HepG2 (cell line): ENCODE measurements around the gene ANAPC2. TPM values are rescaled to one million over a fixed set of nuclear protein-coding genes. Genes with fewer than 3 reads are reported as not detected.

ENCODE experiments used
- ATAC-seq: fragments of 200-7000 bp; cut with Tn5 transposase; 3 replicates; pipeline ENCODE4 v1.9.1; 2020; ENCODE audit warnings: mild to moderate bottlenecking, moderate library complexity
- BruUV-seq: library from RNA; stranded (reverse); fragments of 400-500 nt; replicated peaks from 2 replicates; lab custom pipeline; 2021; lab: Mats Ljungman, UMichigan
- CTCF ChIA-PET: fragments of 300-600 bp; formaldehyde crosslinking; extraction: SDS; loops from one replicate; lab custom pipeline; 2021; ENCODE audit warnings: low total read pairs, inconsistent platforms, low intra/inter-chr PET ratio; lab: Yijun Ruan, JAX
- POLR2A ChIA-PET: fragments of 350-600 bp; sonication (Branson Sonifier 250); formaldehyde crosslinking; loops from one replicate; lab custom pipeline; 2020; ENCODE audit warnings: antibody characterized with exemption, inconsistent platforms; lab: Yijun Ruan, JAX
- DNase-seq: peaks from one replicate; pipeline ENCODE4 v3.0.0-alpha.2; 2015; ENCODE audit warnings: low spot score
- FAIRE-seq: peaks from 3 replicates; lab custom pipeline; 2011; peaks lifted over from hg19 to GRCh38; lab: Jason Lieb, UNC
- H2AFZ ChIP-seq: one replicate; pipeline ENCODE4 v1.6.1; 2011; ENCODE audit warnings: low read length, inconsistent platforms
- H3K27ac ChIP-seq: fragments of 300-600 bp; 3 replicates; pipeline ENCODE4 v1.8.0; 2011; ENCODE audit warnings: mixed run types, mild to moderate bottlenecking, mixed read lengths, low read length, inconsistent platforms; ENCODE audit not compliant: insufficient read depth; ENCODE audit errors: extremely low read length
- H3K27me3 ChIP-seq, 2 experiments: fragments of 200-600 bp in 1 of 2; 2 replicates in 1 of 2; 3 replicates in 1 of 2; pipeline versions ENCODE4 v1.6.0 to v1.8.0; 2011; ENCODE audit warnings: low read length in 2 of 2, mild to moderate bottlenecking in 2 of 2, moderate library complexity in 2 of 2, inconsistent platforms in 1 of 2; ENCODE audit not compliant: insufficient read depth in 2 of 2, control insufficient read depth in 1 of 2
- H3K36me3 ChIP-seq, 2 experiments: fragments of 200-600 bp in 1 of 2; replicated peaks in 1 of 2; 2 replicates in 1 of 2; 3 replicates in 1 of 2; pipeline versions ENCODE4 v1.5.1 to v1.8.0; 2011; ENCODE audit warnings: low read length in 2 of 2, inconsistent platforms in 1 of 2; ENCODE audit not compliant: insufficient read depth in 2 of 2, control insufficient read depth in 1 of 2
- H3K4me1 ChIP-seq: 2 replicates; pipeline ENCODE4 v1.5.1; 2012; ENCODE audit warnings: low read length, inconsistent platforms; ENCODE audit not compliant: insufficient read depth
- H3K4me2 ChIP-seq: 2 replicates; pipeline ENCODE4 v1.6.0; 2011; ENCODE audit warnings: low read depth, low read length, inconsistent platforms
- H3K4me3 ChIP-seq, 3 experiments: fragments of 200-600 bp in 1 of 3; sonication (generic), shearing (Covaris generic) in 1 of 3; replicated peaks in 1 of 3; 2 replicates each; pipeline ENCODE4 v1.5.1; 2011 to 2016; ENCODE audit warnings: low read length in 3 of 3, inconsistent platforms in 2 of 3, low read depth in 2 of 3, mild to moderate bottlenecking in 2 of 3, control low read depth in 1 of 3, mixed read lengths in 1 of 3; ENCODE audit not compliant: insufficient read depth in 1 of 3
- H3K79me2 ChIP-seq: one replicate; pipeline ENCODE4 v1.6.1; 2011; ENCODE audit warnings: low read length, inconsistent platforms; ENCODE audit not compliant: insufficient read depth
- H3K9ac ChIP-seq: 2 replicates; pipeline ENCODE4 v1.6.0; 2011; ENCODE audit warnings: mild to moderate bottlenecking, low read depth, low read length, inconsistent platforms; ENCODE audit not compliant: insufficient read depth
- H3K9me3 ChIP-seq: 2 replicates; pipeline ENCODE4 v1.5.1; 2012; ENCODE audit warnings: mild to moderate bottlenecking, low read length
- H4K20me1 ChIP-seq: 2 replicates; pipeline ENCODE4 v1.6.0; 2011; ENCODE audit warnings: inconsistent platforms, mild to moderate bottlenecking, low read length, moderate library complexity; ENCODE audit not compliant: insufficient read depth
- EED ChIP-seq: sonication (generic); formaldehyde crosslinking; IDR thresholded peaks from 2 replicates; pipeline ENCODE4 v1.5.0; 2020; ENCODE audit warnings: mild to moderate bottlenecking, missing genetic modification reagents
- HDAC6 ChIP-seq: fragments of 200-600 bp; sonication (generic); IDR thresholded peaks from 2 replicates; pipeline ENCODE4 v1.7.0; 2017; ENCODE audit warnings: mild to moderate bottlenecking, antibody characterized with exemption, low read length, low read depth
- PLRG1 ChIP-seq: fragments of 450-650 bp; conservative IDR thresholded peaks from 2 replicates; pipeline ENCODE4 v1.6.1; 2016
- POLR2AphosphoS5 ChIP-seq: IDR thresholded peaks from 2 replicates; pipeline ENCODE4 v1.6.1; 2012; ENCODE audit warnings: low read depth, low read length
- SIN3B ChIP-seq: fragments of 150-350 bp; IDR thresholded peaks from 2 replicates; pipeline ENCODE4 v1.6.1; 2014; ENCODE audit warnings: low read length
- SMARCC2 ChIP-seq: fragments of 450-650 bp; IDR thresholded peaks from 2 replicates; pipeline ENCODE4 v1.6.1; 2017; ENCODE audit warnings: antibody characterized with exemption, mild to moderate bottlenecking
- WGBS: methylation state at CpG from one replicate; pipeline ENCODE4 v1.1.6; 2017; ENCODE audit warnings: low lambda C conversion rate; 5-methylcytosine and 5-hydroxymethylcytosine counted together
- in situ Hi-C: cut with HindIII; loops from 2 replicates; pipeline ENCODE4 v1.10.0; 2017; ENCODE audit warnings: low pct_unique_long_range_greater_than_20kb; ENCODE audit not compliant: extremely low pct_ligation_motif_present
- intact Hi-C: fragments of 100-400 bp; cut with micrococcal nuclease; formaldehyde crosslinking; loops from one replicate; pipeline ENCODE4 v1.10.0; 2022; ENCODE audit not compliant: unreplicated experiment
- polyA plus RNA-seq, 8 experiments: library from polyadenylated mRNA; depleted of rRNA in 3 of 8; stranded (reverse) in 7 of 8; unstranded in 1 of 8; fragments of >200 nt; fragmentation: Illumina TruSeq in 4 of 8; extraction: Trizol in 4 of 8; gene quantifications; 2 replicates each; pipeline versions ENCODE4 v1.2.1 to v1.2.3, GENCODE V29; 2011 to 2016; ENCODE audit warnings: low read depth in 4 of 8, missing spikeins in 1 of 8, mixed read lengths in 1 of 8; ENCODE audit not compliant: insufficient read depth in 1 of 8
- total RNA-seq, 5 experiments: library from RNA; depleted of rRNA; stranded (reverse); fragments of >200 nt; fragmentation: Illumina TruSeq; extraction: Trizol; gene quantifications; 2 replicates each; pipeline ENCODE4 v1.2.3, GENCODE V29; 2016; ENCODE audit warnings: low read depth in 1 of 5
- TF ChIP-seq, protein P1 (sequence below): sonication (generic); formaldehyde crosslinking; IDR thresholded peaks from 2 replicates; pipeline ENCODE4 v1.5.0; 2020; ENCODE audit warnings: missing genetic modification reagents, mild to moderate bottlenecking, borderline replicate concordance
- TF ChIP-seq, protein P2 (sequence below): fragments of 450-650 bp; IDR thresholded peaks from 2 replicates; pipeline ENCODE4 v1.6.1; 2016
- TF ChIP-seq, protein P3 (sequence below), 2 experiments: IDR thresholded peaks; 2 replicates each; pipeline ENCODE4 v1.6.1; 2011 to 2012; ENCODE audit warnings: low read length in 2 of 2, borderline replicate concordance in 1 of 2, low read depth in 1 of 2, mild to moderate bottlenecking in 1 of 2, moderate library complexity in 1 of 2

The ANAPC2 gene
- total and polyA plus RNA-seq, 2 of the 13 experiments (the other 11 are each of a cell fraction or from before 2014, with no cell fraction given): 12.3 to 15.4 TPM

DNA sequence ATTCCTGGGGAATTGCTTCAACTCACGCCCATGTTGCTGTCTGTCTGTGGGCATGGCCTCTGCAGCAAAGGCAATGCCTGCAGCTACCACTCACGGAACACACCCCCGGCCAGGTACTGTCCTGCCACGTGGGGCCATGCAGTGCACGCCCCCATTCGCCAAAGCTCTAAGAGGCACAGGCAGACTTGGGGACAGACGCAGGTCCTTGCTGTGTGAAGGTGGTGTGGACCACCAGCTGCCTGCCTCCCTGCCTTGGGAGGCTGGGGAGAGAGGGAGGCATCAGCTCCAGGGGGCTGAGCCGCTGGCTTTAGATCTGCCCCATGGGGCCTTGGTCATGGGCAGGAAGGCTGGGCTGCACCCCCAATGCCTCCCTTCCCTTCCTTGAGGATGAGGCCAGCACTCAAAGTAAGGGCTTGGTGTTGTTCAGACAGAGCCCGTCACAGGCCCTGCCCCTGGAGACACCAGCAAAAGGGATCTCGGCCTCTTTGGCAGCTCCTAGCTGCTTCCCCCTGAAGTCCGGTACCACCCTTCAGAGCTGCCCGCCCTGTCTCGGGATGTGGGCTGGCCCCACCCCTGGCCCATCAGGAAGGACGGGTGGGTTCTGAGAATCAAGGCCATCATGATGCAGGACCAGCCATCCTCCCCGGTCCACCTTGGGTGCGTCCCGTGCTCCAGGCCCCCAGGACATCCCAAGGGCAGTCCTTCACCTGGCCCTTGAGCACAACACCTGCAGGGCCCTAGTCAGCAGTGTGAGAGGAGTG, 47.1 kb downstream of the ANAPC2 start (continued):
- TF ChIP-seq SMARCC2: no peak
- TF ChIP-seq, protein P1, sequence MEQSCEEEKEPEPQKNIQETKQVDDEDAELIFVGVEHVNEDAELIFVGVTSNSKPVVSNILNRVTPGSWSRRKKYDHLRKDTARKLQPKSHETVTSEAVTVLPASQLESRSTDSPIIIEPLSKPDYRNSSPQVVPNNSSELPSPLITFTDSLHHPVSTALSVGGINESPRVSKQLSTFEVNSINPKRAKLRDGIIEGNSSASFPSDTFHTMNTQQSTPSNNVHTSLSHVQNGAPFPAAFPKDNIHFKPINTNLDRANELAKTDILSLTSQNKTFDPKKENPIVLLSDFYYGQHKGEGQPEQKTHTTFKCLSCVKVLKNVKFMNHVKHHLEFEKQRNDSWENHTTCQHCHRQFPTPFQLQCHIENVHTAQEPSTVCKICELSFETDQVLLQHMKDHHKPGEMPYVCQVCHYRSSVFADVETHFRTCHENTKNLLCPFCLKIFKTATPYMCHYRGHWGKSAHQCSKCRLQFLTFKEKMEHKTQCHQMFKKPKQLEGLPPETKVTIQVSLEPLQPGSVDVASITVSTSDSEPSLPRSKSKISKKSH (CRISPR knock-in tag): no peak
- no peak for TF ChIP-seq EED (CRISPR knock-in tag)
- TF ChIP-seq HDAC6: no peak
- no peak for TF ChIP-seq POLR2AphosphoS5
- TF ChIP-seq SIN3B: no peak
- TF ChIP-seq, all 625 proteins: peak for 0

DNA sequence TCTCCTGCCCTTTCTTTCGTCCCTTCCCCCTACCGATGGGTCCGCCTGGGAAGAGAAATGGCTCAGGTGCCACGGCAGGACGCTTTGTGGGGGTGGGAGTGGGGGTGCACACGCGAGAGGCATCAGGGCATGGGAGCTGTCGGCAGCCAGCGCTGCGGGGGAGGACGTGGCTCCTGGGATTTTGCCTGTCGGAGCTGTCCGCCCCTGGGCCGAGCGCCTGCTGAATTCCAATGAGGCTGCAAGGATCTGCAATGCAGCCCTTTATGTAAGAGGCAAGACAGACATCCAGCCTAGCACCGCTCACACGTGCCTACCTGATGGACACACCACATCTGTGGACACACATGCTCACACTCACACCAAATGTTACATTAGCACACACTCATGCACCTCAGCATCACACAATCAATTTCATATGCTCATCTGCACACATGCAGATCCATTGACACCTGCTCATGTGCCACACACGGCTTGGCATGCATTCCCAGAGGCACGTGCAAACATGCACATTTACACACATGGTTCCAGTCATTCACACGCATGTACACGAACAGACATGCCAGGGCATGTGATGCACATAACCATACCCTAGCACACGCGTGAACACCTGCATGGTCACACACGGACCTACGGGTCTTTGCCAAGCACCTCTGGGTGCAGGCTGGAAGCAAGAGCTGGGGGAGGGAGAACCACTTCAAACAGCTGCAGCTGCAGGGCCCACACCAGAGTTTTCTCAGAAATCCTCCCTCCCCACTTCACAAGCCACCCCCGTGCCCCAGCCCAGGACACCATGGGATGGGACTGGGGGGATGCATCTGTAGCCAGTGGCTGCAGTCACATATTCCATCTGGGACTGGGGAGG, 48.0 kb downstream of the ANAPC2 start:
- H4K20me1 ChIP-seq: no peaks in the 10 kb centered on the region
- CTCF ChIA-PET: no interaction called here
- H3K4me3 ChIP-seq: no peak overlapping the region
- TF ChIP-seq, protein P2, sequence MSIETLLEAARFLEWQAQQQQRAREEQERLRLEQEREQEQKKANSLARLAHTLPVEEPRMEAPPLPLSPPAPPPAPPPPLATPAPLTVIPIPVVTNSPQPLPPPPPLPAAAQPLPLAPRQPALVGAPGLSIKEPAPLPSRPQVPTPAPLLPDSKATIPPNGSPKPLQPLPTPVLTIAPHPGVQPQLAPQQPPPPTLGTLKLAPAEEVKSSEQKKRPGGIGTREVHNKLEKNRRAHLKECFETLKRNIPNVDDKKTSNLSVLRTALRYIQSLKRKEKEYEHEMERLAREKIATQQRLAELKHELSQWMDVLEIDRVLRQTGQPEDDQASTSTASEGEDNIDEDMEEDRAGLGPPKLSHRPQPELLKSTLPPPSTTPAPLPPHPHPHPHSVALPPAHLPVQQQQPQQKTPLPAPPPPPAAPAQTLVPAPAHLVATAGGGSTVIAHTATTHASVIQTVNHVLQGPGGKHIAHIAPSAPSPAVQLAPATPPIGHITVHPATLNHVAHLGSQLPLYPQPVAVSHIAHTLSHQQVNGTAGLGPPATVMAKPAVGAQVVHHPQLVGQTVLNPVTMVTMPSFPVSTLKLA: peak; percentile 80
- TF ChIP-seq, protein P3, sequence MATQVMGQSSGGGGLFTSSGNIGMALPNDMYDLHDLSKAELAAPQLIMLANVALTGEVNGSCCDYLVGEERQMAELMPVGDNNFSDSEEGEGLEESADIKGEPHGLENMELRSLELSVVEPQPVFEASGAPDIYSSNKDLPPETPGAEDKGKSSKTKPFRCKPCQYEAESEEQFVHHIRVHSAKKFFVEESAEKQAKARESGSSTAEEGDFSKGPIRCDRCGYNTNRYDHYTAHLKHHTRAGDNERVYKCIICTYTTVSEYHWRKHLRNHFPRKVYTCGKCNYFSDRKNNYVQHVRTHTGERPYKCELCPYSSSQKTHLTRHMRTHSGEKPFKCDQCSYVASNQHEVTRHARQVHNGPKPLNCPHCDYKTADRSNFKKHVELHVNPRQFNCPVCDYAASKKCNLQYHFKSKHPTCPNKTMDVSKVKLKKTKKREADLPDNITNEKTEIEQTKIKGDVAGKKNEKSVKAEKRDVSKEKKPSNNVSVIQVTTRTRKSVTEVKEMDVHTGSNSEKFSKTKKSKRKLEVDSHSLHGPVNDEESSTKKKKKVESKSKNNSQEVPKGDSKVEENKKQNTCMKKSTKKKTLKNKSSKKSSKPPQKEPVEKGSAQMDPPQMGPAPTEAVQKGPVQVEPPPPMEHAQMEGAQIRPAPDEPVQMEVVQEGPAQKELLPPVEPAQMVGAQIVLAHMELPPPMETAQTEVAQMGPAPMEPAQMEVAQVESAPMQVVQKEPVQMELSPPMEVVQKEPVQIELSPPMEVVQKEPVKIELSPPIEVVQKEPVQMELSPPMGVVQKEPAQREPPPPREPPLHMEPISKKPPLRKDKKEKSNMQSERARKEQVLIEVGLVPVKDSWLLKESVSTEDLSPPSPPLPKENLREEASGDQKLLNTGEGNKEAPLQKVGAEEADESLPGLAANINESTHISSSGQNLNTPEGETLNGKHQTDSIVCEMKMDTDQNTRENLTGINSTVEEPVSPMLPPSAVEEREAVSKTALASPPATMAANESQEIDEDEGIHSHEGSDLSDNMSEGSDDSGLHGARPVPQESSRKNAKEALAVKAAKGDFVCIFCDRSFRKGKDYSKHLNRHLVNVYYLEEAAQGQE (IDR thresholded peaks at IDR 0.05; ENCODE audit: borderline replicate concordance in 1 of 2, low read depth in 1 of 2, low read length in 2 of 2): peak in 1 of 2 experiments; percentile 17; a peak in 2 of 4 replicates
- no peak for TF ChIP-seq PLRG1
- H3K4me1 ChIP-seq: no peaks in the 10 kb centered on the region
- FAIRE-seq: no peak
- no peaks in the 10 kb centered on the region for H3K9me3 ChIP-seq
- POLR2A ChIA-PET: interaction anchor here (3.3 kb wide), 1 partner anchor 11 kb away, joined by 11 read pairs; no protein-coding TSS in a partner anchor
- no peak for ATAC-seq
- H3K9ac ChIP-seq: no peak overlapping the region
- no TSS peak for BruUV-seq
- no peaks in the 10 kb centered on the region for H3K36me3 ChIP-seq
- H2AFZ ChIP-seq: no peak overlapping the region
- intact Hi-C loops (no loop called here), in situ Hi-C loops (no loop called here)
- H3K27me3 ChIP-seq: peaks cover 33 to 79% of the 10 kb centered on the region in 2 experiments
- 29% methylated on average over 16 of the region's 26 CpGs for WGBS
- no peak overlapping the region for H3K4me2 ChIP-seq
- no peak for DNase-seq
- H3K27ac ChIP-seq: no peak overlapping the region
- H3K79me2 ChIP-seq: no peaks in the 10 kb centered on the region
